KOPT-K1 (cell line): ENCODE measurements around the gene EHD4.

Experiments used
- H3K27ac ChIP-seq: fragments of 200-600 bp; sonication (generic); 2 replicates; pipeline ENCODE4 v1.5.1; 2016; ENCODE audit warnings: antibody characterized with exemption, mild to moderate bottlenecking, low read depth, low read length; ENCODE audit not compliant: poor library complexity, severe bottlenecking
- H3K36me3 ChIP-seq: fragments of 200-600 bp; sonication (generic); 2 replicates; pipeline ENCODE4 v1.5.1; 2017; ENCODE audit warnings: antibody characterized with exemption, mild to moderate bottlenecking, low read length, moderate library complexity; ENCODE audit not compliant: insufficient read depth
- H3K9me3 ChIP-seq: fragments of 200-600 bp; sonication (generic); 2 replicates; pipeline ENCODE4 v1.5.1; 2017; ENCODE audit warnings: antibody characterized with exemption, low read length, mild to moderate bottlenecking; ENCODE audit not compliant: insufficient read depth, poor library complexity, severe bottlenecking

The EHD4 gene

GRCh38 chr15:41977757-41978383, 5.5 kb upstream of the EHD4 start:
- no peaks in the 10 kb centered on the region for H3K9me3 ChIP-seq
- H3K27ac ChIP-seq, result no peak overlapping the region
- H3K36me3 ChIP-seq, result no peaks in the 10 kb centered on the region

GRCh38 chr15:41975669-41976068, 3.3 kb upstream of the EHD4 start:
- H3K27ac ChIP-seq, result no peak overlapping the region
- H3K36me3 ChIP-seq, result no peaks in the 10 kb centered on the region
- H3K9me3 ChIP-seq, result no peaks in the 10 kb centered on the region

- no peak overlapping the region for H3K27ac ChIP-seq
- no peaks in the 10 kb centered on the region for H3K9me3 ChIP-seq
- no peaks in the 10 kb centered on the region for H3K36me3 ChIP-seq
Measured at GRCh38 chr15:41974041-41974440, 1.7 kb upstream of the EHD4 start.

DNA sequence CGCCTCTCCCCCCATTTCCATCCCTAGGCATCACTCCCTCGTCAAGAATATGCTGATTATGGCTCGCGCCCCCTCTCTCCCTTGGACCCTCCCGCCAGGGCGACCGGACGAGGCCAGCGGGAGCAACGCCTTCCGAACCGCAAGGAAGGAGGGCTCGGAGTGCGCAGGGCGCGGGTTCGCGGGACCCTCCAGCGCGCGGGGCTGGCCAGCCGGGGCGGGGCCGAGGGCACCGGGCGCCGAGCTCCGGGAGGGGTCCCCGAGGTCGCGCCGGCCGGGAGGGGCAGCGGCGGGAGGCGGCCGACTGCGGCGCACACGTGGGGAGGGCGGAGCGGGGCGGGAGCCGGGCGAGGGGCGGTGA, 483 bp downstream of the EHD4 start:
- Histone ChIP-seq H3K9me3 (no peaks in the 10 kb centered on the region), H3K27ac (no peak overlapping the region), H3K36me3 (no peaks in the 10 kb centered on the region)

DNA sequence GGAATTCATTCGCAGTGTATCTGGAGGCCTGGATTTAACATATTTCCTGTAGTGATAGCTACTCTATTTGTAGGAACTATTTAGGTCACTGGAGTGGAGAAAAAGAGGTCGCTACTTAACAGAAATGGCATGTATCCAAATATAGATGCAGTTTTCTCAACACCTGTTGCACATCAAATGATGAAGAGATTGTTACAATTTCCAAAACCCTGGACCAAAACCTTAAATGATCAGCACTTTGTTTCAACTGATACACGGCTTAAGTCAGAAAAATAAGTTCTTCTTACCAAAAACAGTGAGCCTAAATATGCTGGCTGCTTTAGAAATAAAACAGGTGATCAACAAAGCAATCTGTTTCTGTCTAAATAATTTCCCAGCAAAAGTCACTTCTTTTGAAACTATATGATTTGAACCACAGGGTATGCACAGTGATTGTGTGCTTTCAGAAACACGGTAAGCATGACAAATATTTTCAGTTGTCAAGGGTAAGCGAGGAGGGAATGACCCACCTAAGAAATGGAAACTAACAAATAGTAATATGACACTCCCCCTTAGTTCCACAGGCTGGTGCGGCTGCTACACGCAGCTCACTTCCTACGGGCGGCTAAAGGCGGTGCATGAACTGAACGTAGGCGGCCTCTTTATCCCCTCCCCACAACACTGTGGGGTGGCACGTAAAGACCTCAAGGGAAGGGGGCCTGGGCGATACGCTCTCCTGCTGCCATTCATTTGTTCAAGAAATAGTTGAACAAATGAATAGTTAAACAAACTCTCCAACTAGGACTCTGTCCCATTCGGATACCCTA, 1.1 kb downstream of the EHD4 start:
- Histone ChIP-seq H3K27ac (no peak overlapping the region), H3K36me3 (no peaks in the 10 kb centered on the region), H3K9me3 (no peaks in the 10 kb centered on the region)

DNA sequence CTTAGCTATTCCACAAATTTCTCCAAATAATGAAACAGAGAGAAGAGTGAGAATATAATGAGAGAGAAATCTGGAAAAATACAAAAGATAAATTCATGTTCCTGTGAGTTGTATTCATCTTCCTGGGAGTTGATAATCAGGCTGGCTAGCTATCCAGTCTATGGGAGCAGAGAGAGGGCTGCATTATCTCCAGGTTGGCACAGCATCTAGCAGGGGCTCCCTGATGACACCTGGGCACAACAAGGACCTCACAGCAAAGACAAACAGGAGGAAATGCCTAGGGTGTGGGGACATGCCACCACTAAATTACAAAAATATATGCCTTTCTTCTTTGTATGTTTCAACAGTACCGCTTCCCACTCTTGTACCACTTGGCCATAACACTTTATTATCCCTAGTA, 1.9 kb downstream of the EHD4 start:
- Histone ChIP-seq H3K36me3 (no peaks in the 10 kb centered on the region), H3K27ac (no peak overlapping the region), H3K9me3 (no peaks in the 10 kb centered on the region)

DNA sequence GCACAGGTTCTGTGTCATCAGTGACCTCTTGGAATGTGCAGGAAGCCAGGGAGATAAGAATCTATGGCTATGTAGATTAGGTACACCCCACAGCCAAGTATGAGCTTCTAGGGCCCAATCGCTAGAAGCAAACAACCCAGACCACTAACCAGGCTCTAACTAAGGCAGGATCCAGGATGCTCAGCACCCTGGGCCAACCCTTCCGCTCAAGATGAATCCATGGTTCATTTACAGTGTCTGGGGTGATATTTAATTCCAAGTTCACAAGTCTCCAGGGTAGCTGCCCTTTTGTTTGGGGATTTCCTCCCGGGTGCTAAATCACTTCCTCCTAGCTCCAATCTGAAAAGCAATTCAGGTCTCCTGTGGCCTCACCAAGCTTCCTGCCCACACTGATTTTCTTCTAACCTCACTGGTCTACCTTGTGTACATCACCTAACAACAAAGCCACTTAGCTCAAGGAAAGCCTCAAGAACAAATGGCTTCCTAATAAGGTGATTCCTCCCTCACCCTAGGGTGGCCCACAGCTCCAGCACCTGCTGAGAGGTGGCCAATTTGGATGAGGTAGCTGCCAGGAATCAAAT, 2.4 kb downstream of the EHD4 start:
- Histone ChIP-seq H3K27ac (no peak overlapping the region), H3K36me3 (no peaks in the 10 kb centered on the region), H3K9me3 (no peaks in the 10 kb centered on the region)

DNA sequence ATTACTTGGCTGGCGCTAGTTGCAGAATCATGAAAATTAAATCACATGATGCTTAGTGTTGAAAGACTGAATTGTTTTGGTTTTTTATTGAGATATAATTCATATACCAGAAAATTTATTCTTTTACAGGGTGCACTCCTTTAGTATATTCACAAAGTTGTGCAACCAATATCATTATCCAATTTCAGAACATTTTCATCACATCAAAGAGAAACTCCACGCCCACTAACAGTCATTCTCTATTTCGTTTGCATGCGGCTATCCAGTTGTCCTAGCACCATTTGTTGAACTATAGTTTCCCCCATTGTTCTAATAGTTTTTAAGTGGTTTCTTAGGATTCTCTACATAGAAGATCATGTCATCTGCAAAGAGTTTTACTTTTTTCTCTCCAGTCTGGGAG, 3.7 kb downstream of the EHD4 start:
- H3K27ac ChIP-seq, result no peak overlapping the region
- no peaks in the 10 kb centered on the region for H3K36me3 ChIP-seq

DNA sequence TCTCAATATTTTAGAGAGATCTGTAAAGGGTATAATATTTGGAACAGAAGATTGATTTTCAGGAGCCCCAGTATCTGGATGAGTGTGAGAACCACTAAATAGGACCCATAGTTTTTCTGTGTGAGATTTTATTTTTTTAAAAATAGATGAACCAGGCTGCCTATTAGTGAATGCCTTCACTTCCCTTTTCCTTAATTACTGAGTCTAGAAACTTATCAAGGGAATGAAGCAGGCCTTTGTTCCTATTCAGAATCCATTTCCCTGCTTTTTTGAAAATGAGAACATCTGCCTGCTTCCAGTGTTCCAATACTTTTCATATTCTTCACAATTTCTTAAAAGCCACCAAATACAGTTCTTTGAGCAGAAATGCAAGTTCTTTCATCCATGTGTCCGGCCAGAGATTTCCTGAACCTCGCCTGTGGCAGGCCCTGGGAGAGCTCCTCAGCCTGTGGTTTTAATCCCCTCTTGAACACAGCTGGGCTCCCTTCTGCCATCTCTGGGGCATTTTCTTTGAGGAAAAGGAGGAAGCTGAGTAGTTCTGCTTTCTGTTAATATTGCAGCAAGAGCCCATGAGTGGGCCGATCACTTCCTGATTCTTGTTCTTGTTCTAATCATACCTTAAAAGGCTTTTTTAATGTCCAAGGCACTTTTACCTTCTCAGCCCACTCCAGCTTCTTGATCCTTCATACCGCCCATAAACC, 4.7 kb downstream of the EHD4 start:
- H3K9me3 ChIP-seq, result no peaks in the 10 kb centered on the region
- H3K27ac ChIP-seq, result no peak overlapping the region
- H3K36me3 ChIP-seq, result no peaks in the 10 kb centered on the region

More for the DNA sequence above, 3.7 kb downstream of the EHD4 start:
- H3K9me3 ChIP-seq, result no peaks in the 10 kb centered on the region

DNA sequence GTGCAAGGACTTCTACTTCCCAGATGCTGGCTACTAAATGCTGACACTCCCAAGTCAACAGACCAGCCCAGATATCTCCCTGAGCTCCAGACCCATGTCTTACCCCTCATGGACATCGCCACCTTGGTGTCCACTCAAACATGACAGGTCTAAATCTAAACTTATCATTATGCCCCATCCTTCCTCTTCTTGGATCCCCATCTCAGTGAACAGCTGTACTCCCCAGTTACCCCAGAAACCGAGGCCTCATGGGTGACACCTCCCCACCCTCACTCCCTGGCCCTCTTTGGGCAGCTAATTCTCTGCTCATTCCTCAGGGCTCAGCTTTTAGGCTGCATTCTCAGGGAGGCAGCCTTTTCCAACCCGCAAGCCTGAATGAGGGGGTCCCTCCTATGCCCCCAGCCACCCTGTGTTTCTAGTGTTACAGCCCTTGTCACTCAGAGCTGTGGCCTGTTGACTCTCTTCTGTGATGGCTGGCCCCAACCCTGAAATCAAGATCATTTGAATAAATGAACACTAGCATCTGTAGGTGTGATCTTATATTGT, 5.4 kb downstream of the EHD4 start:
- Histone ChIP-seq H3K36me3 (no peaks in the 10 kb centered on the region), H3K9me3 (no peaks in the 10 kb centered on the region), H3K27ac (no peak overlapping the region)

- H3K36me3 ChIP-seq, result no peaks in the 10 kb centered on the region
- no peak overlapping the region for H3K27ac ChIP-seq
- no peaks in the 10 kb centered on the region for H3K9me3 ChIP-seq
Measured at GRCh38 chr15:41966414-41966812, 5.9 kb downstream of the EHD4 start.

DNA sequence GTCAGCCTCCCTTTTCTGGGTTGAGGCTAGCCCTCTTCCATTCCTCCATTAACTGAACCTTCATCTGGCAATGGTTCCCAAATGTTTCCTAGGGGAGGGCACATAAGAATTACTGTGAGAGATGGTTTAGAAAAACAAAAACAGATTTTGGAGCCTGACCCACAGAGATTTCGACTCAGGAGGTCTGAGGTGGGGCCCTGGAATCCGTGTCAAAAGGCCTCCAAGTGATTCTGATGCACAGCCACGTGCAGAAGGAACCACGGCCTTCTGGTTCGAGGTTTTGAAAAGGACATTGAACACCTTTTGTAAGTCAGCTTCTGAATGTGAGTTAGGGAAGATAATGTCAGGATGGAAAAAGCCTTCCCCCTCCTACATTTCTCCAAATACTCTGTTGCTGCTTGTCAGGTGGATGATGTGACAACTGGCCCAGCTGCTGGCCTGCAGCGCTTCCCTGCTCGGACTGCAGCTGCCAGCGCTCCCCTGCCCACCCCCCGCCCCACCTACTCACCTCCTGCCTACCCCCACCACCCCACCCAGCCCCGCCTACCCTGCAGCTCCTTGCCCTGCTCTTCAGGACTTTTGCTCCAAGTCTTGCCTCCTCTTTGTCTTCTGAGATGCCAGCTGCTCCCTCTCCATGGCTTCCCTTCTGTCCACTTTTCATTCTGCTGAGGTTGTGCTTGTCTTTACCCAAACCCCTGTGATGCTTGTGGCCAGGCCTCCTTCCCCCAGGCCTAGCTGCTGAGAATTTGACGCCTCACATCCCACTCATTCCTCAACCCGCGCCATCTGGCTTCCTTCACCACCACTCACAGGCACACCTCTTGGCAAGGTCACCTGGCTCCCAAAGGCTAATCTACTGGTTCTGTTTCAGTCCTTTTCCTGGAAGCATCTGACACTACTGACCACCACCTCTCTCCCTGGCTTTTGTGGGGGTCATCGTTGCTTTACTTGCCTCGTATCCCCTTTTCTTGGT, 6.6 kb downstream of the EHD4 start:
- H3K27ac ChIP-seq, result no peak overlapping the region
- no peaks in the 10 kb centered on the region for H3K9me3 ChIP-seq

GRCh38 chr15:41961595-41962202, 10.7 kb downstream of the EHD4 start:
- H3K9me3 ChIP-seq, result no peaks in the 10 kb centered on the region
- H3K36me3 ChIP-seq, result no peaks in the 10 kb centered on the region
- H3K27ac ChIP-seq, result no peak overlapping the region

More for the DNA sequence above, 6.6 kb downstream of the EHD4 start:
- H3K36me3 ChIP-seq, result no peaks in the 10 kb centered on the region

DNA sequence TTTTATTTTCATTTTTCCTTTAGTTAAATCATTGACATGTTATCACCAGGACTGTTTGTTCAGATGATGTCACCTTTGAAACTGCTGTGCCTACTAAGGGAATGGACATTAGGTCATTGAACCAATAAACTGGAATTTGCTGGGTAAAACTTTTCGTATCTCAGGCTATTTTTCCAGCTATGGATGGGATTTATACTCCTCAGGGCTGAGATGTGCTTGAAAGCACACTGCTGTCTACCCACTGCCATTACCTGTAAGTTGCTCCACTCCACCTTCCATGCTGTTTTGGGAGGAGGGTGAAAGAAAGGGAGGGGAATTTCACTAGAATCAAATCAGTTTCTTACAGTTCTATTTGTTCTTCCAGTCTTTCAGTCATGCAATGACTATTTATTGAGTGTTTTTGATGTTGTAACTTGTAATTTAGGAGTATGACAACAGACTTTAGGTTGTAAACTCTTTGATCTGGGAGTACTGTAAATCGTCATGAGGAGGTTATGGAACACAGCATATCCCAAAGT, 11.3 kb downstream of the EHD4 start:
- H3K27ac ChIP-seq, result no peak overlapping the region
- no peaks in the 10 kb centered on the region for H3K36me3 ChIP-seq
- H3K9me3 ChIP-seq, result no peaks in the 10 kb centered on the region
